Activated CD8-positive, alpha-beta memory T cell treated with anti-CD3 and anti-CD28 coated beads for 4 hours (primary cell): ENCODE data around the gene AKT1.
A peak's percentile ranks its signal among the peaks of the same experiment; 100 is the strongest.

ENCODE experiments used
- DNase-seq, 2 donors: peaks; one replicate each; pipeline ENCODE4 v3.0.0-alpha.2; 2020; ENCODE audit warnings: low read depth in 2 of 2

Gene AKT1

GRCh38 chr14:104723651-104724406 lies 71.7 kb downstream of the AKT1 start, which contains the start of gene ADSS1:
ADSS1 (plus strand) TSS chr14:104724229; CDS start chr14:104724271, 42 bp downstream.
- peak in 1 of 2 donors; percentile 25 for DNase-seq

GRCh38 chr14:104722938-104723650 lies 72.5 kb downstream of the AKT1 start:
- no peak for DNase-seq

- DNase-seq: no peak
Measured at GRCh38 chr14:104721505-104722431, 73.8 kb downstream of the AKT1 start.
